Activated CD4-positive, alpha-beta memory T cell treated with anti-CD3 and anti-CD28 coated beads for 36 hours (primary cell): Measurements from ENCODE around the gene KRTAP4-11. TPM values are rescaled to one million over a fixed set of nuclear protein-coding genes. Genes with fewer than 3 reads are reported as not detected.
"Not testable (repeated sequence)": the region's sequence is repeated elsewhere in the genome, so short reads cannot be mapped to it uniquely, and the experiment has no call there.

Source experiments
- CTCF ChIA-PET: fragments of 350-600 bp; sonication (Branson Sonifier 250); formaldehyde crosslinking; loops from one replicate; lab custom pipeline; 2021; ENCODE audit warnings: antibody characterized with exemption, inconsistent platforms; lab: Charles Lee
- POLR2A ChIA-PET: fragments of 350-600 bp; sonication (Branson Sonifier 250); formaldehyde crosslinking; loops from one replicate; lab custom pipeline; 2021; ENCODE audit warnings: antibody characterized with exemption; lab: Charles Lee
- DNase-seq: peaks from one replicate; pipeline ENCODE4 v3.0.0-alpha.2; 2020
- H3K27ac Mint-ChIP-seq: one replicate; pipeline ENCODE4 v1.8.0; 2021; ENCODE audit warnings: mixed read lengths
- H3K27me3 Mint-ChIP-seq: one replicate; pipeline ENCODE4 v1.8.0; 2021; ENCODE audit warnings: mixed read lengths
- H3K36me3 Mint-ChIP-seq: one replicate; pipeline ENCODE4 v1.8.0; 2021; ENCODE audit warnings: mixed read lengths
- H3K4me1 Mint-ChIP-seq: one replicate; pipeline ENCODE4 v1.8.0; 2021; ENCODE audit warnings: low read depth, mixed read lengths
- H3K4me3 Mint-ChIP-seq: one replicate; pipeline ENCODE4 v1.8.0; 2021; ENCODE audit warnings: mild to moderate bottlenecking, mixed read lengths
- H3K9me3 Mint-ChIP-seq: one replicate; pipeline ENCODE4 v1.8.0; 2021; ENCODE audit warnings: mixed read lengths
- intact Hi-C: fragments of 100-400 bp; cut with micrococcal nuclease; formaldehyde crosslinking; loops from one replicate; pipeline ENCODE4 v1.15.1; 2023
- total RNA-seq, 2 experiments: library from RNA; stranded (reverse); gene quantifications; one replicate each; pipeline ENCODE4 v1.2.3, GENCODE V29; 2021

The KRTAP4-11 gene
- total RNA-seq, 2 experiments from 2014 or later = not detected

- ChIA-PET CTCF (no interaction called here), POLR2A (no interaction called here)
- H3K27ac Mint-ChIP-seq = no peak overlapping the region
- no peaks in the 10 kb centered on the region for H3K27me3 Mint-ChIP-seq
- H3K4me1 Mint-ChIP-seq = no peaks in the 10 kb centered on the region
- intact Hi-C loops = no loop called here
- peaks cover 16% of the 10 kb centered on the region for H3K9me3 Mint-ChIP-seq
- no peak for DNase-seq
- peaks cover 8% of the 10 kb centered on the region for H3K36me3 Mint-ChIP-seq
- no peak overlapping the region for H3K4me3 Mint-ChIP-seq
These were observed 26.7 kb upstream of the KRTAP4-11 start for GRCh38 chr17:41144846-41145245.

- H3K4me1 Mint-ChIP-seq = no peaks in the 10 kb centered on the region
- H3K4me3 Mint-ChIP-seq = no peak overlapping the region
- no peak for DNase-seq
- peaks cover 23% of the 10 kb centered on the region for H3K9me3 Mint-ChIP-seq
- H3K27me3 Mint-ChIP-seq = peaks cover 5% of the 10 kb centered on the region
- no peak overlapping the region for H3K27ac Mint-ChIP-seq
- intact Hi-C loops = no loop called here
- CTCF ChIA-PET = no interaction called here
- POLR2A ChIA-PET = no interaction called here
- H3K36me3 Mint-ChIP-seq = peaks cover 11% of the 10 kb centered on the region
These were observed 23.2 kb upstream of the KRTAP4-11 start for GRCh38 chr17:41141361-41141760.

- ChIA-PET CTCF (interaction anchor here (0.6 kb wide), 1 partner anchor 102 kb away, joined by 3 read pairs; no protein-coding TSS in a partner anchor), POLR2A (no interaction called here)
- Mint-ChIP-seq H3K9me3 (peaks cover 23% of the 10 kb centered on the region), H3K27ac (no peak within 1 kb of the TSS), H3K36me3 (peaks cover 11% of the 10 kb centered on the region), H3K4me3 (no peak within 1 kb of the TSS), H3K4me1 (no peaks in the 10 kb centered on the region), H3K27me3 (peaks cover 5% of the 10 kb centered on the region)
- intact Hi-C loops = no loop called here
- DNase-seq = no peak
These were observed 22.4 kb upstream of the KRTAP4-11 start, which contains the start of gene KRTAP4-6 for GRCh38 chr17:41140360-41141131. Gene KRTAP4-6, minus strand, starts transcription at chr17:41140544. Its CDS starts 57 bp downstream, at chr17:41140487.

GRCh38 chr17:41139865-41140264 lies 21.7 kb upstream of the KRTAP4-11 start:
- H3K27ac Mint-ChIP-seq, POLR2A ChIA-PET, H3K4me1 Mint-ChIP-seq, CTCF ChIA-PET, H3K4me3 Mint-ChIP-seq, intact Hi-C loops, DNase-seq, H3K27me3 Mint-ChIP-seq: not testable (repeated sequence)
- peaks cover 11% of the 10 kb centered on the region for H3K36me3 Mint-ChIP-seq
- H3K9me3 Mint-ChIP-seq = peaks cover 23% of the 10 kb centered on the region

- no peak for DNase-seq
- POLR2A ChIA-PET = no interaction called here
- CTCF ChIA-PET = no interaction called here
- H3K36me3 Mint-ChIP-seq = no peaks in the 10 kb centered on the region
- peaks cover 2% of the 10 kb centered on the region for H3K27me3 Mint-ChIP-seq
- intact Hi-C loops = no loop called here
- no peak overlapping the region for H3K4me3 Mint-ChIP-seq
- H3K27ac Mint-ChIP-seq = no peak overlapping the region
- peaks cover 15% of the 10 kb centered on the region for H3K4me1 Mint-ChIP-seq
- H3K9me3 Mint-ChIP-seq = peaks cover 7% of the 10 kb centered on the region
These were observed 15.9 kb upstream of the KRTAP4-11 start for GRCh38 chr17:41133880-41134735.

GRCh38 chr17:41131979-41132378 lies 13.8 kb upstream of the KRTAP4-11 start:
- POLR2A ChIA-PET = no interaction called here
- CTCF ChIA-PET = no interaction called here
- Mint-ChIP-seq H3K4me3 (no peak overlapping the region), H3K27ac (no peak overlapping the region), H3K4me1 (peaks cover 15% of the 10 kb centered on the region), H3K27me3 (no peaks in the 10 kb centered on the region), H3K9me3 (peaks cover 7% of the 10 kb centered on the region), H3K36me3 (no peaks in the 10 kb centered on the region)
- DNase-seq = no peak
- intact Hi-C loops = no loop called here

- Mint-ChIP-seq H3K27ac (no peak overlapping the region), H3K27me3 (no peaks in the 10 kb centered on the region), H3K4me1 (peaks cover 44% of the 10 kb centered on the region), H3K36me3 (no peaks in the 10 kb centered on the region), H3K4me3 (no peak overlapping the region), H3K9me3 (peaks cover 6% of the 10 kb centered on the region)
- intact Hi-C loops = no loop called here
- ChIA-PET POLR2A (no interaction called here), CTCF (no interaction called here)
- no peak for DNase-seq
These were observed 9.2 kb upstream of the KRTAP4-11 start for GRCh38 chr17:41127371-41127770.

- Mint-ChIP-seq H3K27ac (no peak overlapping the region), H3K36me3 (no peaks in the 10 kb centered on the region), H3K4me3 (no peak overlapping the region), H3K27me3 (no peaks in the 10 kb centered on the region), H3K4me1 (peaks cover 40% of the 10 kb centered on the region), H3K9me3 (peaks cover 11% of the 10 kb centered on the region)
- intact Hi-C loops = no loop called here
- no peak for DNase-seq
- CTCF ChIA-PET = no interaction called here
- POLR2A ChIA-PET = no interaction called here
These were observed 8.2 kb upstream of the KRTAP4-11 start for GRCh38 chr17:41126412-41126811.

- ChIA-PET CTCF (interaction anchor here (1.3 to 1.4 kb wide), 2 partner anchors 424 to 537 kb away, joined by 3 read pairs; no protein-coding TSS in a partner anchor), POLR2A (no interaction called here)
- intact Hi-C loops = no loop called here
- H3K4me3 Mint-ChIP-seq = no peak overlapping the region
- no peaks in the 10 kb centered on the region for H3K27me3 Mint-ChIP-seq
- no peak for DNase-seq
- no peaks in the 10 kb centered on the region for H3K36me3 Mint-ChIP-seq
- peaks cover 42% of the 10 kb centered on the region for H3K4me1 Mint-ChIP-seq
- peaks cover 11% of the 10 kb centered on the region for H3K9me3 Mint-ChIP-seq
- H3K27ac Mint-ChIP-seq = no peak overlapping the region
These were observed 6.9 kb upstream of the KRTAP4-11 start for GRCh38 chr17:41125064-41125463.

- H3K27ac Mint-ChIP-seq, POLR2A ChIA-PET, intact Hi-C loops, H3K27me3 Mint-ChIP-seq, H3K4me3 Mint-ChIP-seq, H3K9me3 Mint-ChIP-seq, DNase-seq, H3K36me3 Mint-ChIP-seq: not testable (repeated sequence)
- H3K4me1 Mint-ChIP-seq = peaks cover 45% of the 10 kb centered on the region
- CTCF ChIA-PET = interaction anchor here (1.3 to 1.4 kb wide), 2 partner anchors 425 to 539 kb away, joined by 3 read pairs; no protein-coding TSS in a partner anchor
These were observed 5.8 kb upstream of the KRTAP4-11 start, which contains the start of gene KRTAP4-12 for GRCh38 chr17:41123991-41124371. Gene KRTAP4-12, minus strand, starts transcription at chr17:41124182. Its CDS starts 60 bp downstream, at chr17:41124122.

- CTCF ChIA-PET = interaction anchor here (1.3 to 1.4 kb wide), 2 partner anchors 426 to 539 kb away, joined by 3 read pairs; no protein-coding TSS in a partner anchor
- H3K4me3 Mint-ChIP-seq, H3K27me3 Mint-ChIP-seq, intact Hi-C loops, H3K36me3 Mint-ChIP-seq, POLR2A ChIA-PET, DNase-seq, H3K9me3 Mint-ChIP-seq, H3K27ac Mint-ChIP-seq: not testable (repeated sequence)
- peaks cover 45% of the 10 kb centered on the region for H3K4me1 Mint-ChIP-seq
These were observed 5.3 kb upstream of the KRTAP4-11 start for GRCh38 chr17:41123292-41123990.

GRCh38 chr17:41121742-41122141 lies 3.6 kb upstream of the KRTAP4-11 start:
- ChIA-PET POLR2A (no interaction called here), CTCF (no interaction called here)
- Mint-ChIP-seq H3K4me1 (peaks cover 45% of the 10 kb centered on the region), H3K27ac (no peak overlapping the region), H3K27me3 (peaks cover 4% of the 10 kb centered on the region), H3K4me3 (no peak overlapping the region), H3K36me3 (no peaks in the 10 kb centered on the region), H3K9me3 (peaks cover 6% of the 10 kb centered on the region)
- DNase-seq = no peak
- intact Hi-C loops = no loop called here
